GM21447 (cell line): Measurements from ENCODE around the gene ARHGAP12.

ENCODE experiments used
- ATAC-seq: cut with Tn5 transposase; IDR thresholded peaks from one replicate; pipeline ENCODE4 v1.9.1; 2021; ENCODE audit not compliant: unreplicated experiment

ARHGAP12 gene

DNA sequence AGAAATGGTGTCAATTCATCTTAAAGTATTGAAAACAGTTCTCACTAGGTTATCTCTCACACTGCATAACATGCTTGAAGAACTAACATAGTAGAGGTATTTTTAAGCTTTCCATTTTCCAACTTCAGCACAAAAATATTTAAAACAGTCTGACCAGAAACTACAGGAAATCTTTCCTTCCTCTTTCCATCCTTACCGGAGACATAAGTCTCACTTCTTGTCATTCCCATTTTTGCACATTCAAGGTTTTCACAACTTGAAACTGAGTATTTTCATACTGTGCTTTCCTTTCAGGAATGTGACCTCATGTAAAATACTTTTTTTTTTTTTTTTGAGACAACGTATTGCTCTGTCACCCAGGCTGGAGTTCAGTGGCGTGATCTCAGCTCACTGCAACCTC lies 45.2 kb downstream of the ARHGAP12 start:
- ATAC-seq: no peak

DNA sequence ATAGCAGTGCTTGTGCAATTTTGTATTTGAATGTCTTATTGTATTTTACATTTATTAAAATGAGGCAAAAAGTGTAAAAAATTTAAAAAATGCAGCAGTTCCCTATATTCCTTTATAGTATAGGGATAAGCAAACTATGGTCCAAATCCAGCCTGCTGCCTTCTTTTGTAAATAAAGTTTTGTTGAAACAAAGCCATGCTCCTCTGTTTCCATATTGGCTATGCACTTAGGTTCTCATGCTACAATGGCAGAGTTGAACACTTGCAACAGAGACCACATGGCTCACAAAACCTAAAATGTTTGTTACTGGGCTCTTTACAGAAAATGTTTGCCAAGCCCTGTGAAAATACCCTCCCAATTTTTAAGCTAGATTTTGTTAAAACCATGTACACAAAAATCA lies 50.1 kb downstream of the ARHGAP12 start:
- no peak for ATAC-seq

DNA sequence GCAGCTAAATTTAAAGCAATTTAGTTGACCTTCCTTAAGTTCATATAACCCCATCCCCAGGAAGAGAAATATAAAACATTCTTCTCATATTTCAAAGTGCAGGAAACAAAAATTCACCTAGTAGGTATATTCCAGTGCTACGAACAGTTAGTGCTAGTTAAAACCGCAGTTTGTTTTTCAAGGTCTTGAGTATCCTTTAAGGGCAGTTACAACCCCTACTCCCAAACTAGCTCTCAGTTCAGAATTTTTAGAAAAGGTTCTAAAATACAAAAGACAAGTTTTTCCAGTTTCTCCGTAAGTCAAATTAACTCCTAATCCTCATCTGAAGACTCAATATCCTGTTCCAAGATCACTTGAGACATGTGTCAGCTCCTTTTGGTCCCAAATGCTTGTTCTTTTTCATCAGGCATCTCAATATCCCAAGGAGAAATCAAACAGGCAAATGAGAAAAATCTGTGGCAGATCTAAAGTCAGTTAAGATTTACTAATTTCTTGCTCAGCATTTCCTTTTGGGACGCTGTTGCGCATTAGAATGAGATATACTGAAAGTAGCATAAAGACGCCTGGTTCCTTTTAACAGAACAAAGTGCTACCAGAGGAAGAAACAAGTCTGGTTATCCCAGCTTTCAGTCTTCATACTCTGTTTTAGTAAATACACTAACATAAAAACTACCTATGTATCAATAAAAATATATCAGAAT lies 51.8 kb downstream of the ARHGAP12 start:
- no peak for ATAC-seq

DNA sequence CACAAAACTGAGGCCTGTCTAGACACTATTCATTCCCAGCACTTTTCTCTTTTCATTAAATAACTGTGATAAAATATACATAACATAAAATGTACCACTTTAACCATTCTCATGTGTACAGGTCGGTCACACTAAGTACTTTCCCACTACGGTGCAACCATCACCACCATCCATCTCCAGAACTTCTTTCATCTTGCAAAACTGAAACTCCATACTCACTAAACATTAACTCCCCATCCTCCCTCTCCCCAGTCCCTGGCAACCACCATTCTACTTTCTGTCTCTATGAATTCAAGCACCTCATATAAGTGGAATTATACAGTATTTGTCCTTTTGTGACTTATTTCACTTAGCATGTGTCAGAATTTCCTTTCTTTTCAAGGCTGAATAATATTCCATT lies 53.0 kb downstream of the ARHGAP12 start:
- peak; percentile 69 for ATAC-seq

DNA sequence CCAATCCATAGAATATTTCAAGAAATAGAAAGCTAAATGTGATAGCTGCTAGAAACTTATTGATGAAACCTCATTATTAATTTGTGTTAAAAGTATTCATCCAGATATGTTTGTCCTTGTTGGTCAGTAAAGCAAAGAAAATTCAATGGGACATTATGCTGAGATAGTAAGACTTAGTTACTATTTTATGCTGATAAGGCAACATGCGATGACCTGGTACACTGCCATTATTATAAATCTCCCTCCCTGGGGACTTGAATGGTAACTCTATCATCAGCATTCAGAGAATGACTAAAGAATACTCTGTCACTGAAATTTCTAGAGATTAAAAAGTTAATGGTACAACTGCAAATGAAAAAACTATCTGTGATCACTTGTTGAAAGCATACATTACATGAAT lies 54.9 kb downstream of the ARHGAP12 start:
- no peak for ATAC-seq

DNA sequence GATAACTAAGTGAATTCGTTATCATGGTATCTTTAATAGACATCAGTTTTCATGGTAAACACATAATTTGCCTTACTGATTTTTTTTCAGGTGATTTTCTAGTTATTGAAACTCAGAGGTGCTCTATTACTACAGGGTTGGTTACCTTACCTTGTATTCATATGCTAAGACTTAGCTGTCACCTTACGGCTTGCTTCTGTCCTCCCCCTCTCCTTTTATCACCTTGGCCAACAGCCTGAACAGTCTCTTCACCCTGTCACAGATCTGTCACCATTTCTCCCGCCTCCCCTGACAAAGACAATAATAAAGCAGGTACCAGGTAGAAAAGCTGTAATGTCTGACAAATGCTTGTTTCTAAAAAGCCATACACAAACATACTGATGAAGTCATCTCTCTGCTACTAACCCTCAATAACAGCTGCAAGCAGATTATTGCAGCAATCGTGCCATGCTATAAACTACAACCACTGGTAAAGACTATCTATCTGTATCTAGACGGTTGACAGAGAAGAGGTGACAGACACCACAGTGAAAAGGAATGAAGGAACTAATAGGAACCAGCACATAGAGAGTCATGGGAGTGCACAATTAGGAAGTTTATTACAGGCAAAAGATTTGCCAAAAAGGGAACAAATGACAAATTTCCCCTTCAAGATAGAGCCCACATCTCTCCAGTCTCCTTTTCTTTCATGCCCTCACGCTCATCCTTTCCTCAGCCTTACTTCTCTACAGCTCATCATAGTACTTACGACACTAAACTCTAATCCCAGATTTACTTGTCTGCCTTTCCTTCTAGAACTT lies 57.2 kb downstream of the ARHGAP12 start:
- no peak for ATAC-seq

DNA sequence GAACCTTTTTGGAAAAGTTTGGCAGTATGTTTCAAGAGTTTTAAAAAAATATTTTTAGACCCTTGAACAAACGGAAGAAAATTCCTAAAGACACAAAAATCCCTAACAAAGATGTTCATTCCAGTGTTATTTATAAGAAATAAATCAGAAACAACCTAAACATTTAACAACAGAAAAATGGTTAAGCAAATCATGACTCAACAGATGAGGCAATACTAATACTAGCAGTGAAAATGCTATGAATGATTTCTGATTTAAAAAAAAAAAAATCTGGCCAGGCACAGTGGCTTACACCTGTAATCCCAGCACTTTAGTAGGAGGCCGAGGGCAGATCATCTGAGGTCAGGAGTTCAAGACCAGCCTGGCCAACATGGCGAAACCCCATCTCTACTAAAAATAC lies 61.0 kb downstream of the ARHGAP12 start:
- no peak for ATAC-seq

DNA sequence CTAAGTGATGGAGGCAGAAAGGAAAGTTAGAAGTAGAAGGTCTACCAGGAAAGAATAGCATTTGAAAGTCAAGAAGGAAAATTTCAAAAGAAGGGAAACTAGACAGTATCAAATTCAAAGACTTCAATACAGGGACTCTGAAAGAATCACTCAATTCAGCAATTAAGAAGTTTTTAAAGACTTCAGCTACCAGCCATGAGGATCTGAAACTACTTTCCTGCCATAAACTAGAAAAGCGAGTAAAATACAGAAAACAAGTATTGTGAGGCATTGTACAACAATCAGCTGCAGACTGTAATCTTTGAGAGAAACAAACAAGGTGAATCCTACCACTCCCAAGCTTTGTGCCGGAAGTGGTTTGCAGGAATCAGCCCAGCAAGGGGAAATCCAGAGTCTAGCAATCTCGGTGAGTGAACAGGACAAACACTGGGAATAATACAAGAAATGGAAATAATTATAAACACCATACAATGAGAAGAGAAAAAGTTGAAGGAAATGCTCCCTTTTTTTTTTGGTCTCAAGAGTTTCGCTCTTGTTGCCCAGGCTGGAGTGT lies 62.4 kb downstream of the ARHGAP12 start:
- no peak for ATAC-seq

DNA sequence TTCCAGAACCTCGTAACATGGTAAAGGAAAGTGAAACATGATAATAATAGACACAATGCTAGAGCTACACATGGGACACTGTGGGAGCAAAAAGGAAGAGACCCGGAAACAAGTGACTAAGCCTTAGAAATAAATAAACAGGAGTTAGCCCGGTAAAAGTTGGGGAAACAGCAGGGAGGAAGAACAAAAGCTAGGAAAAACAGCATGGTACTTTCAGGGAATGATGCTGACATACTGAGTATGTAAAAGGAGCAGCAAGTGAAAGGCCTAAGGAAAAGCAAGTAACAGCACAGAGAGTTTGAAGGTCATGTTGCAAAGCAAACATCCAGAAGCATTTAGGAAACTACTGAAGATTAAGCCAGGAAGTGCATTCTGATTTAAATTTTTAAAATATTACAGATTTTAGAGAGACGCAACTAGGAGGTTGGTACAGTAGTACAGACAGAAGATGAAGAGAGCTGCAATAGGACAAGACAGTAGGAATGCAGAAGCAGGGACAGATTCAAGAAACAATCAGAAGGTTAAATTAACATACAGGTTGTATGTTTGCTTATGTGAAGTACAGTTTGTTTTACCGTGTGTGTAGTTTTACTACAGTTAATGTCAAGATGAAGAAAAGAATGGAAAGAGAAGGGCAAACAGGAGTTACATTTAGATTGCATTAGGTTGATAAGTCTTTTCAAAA lies 63.7 kb downstream of the ARHGAP12 start:
- no peak for ATAC-seq

DNA sequence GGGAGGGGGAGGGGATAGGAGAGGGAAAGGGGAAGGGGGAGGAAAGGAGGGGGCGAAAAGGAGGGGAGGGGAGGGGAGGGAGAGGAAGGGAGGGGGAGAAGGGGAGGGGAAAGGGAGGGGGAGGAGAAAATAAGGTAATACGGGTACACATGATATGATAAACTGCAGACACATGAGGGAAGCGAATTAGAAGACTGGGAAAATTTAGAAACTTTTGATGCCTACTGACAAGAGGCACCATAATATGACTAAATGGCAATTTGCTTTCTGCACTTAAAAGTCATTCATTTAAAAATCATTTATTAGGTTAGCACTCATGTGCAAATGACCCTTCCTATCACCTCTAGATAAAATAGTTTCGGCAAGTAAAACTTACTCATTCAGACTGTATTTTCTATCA lies 73.6 kb downstream of the ARHGAP12 start:
- ATAC-seq: no peak

DNA sequence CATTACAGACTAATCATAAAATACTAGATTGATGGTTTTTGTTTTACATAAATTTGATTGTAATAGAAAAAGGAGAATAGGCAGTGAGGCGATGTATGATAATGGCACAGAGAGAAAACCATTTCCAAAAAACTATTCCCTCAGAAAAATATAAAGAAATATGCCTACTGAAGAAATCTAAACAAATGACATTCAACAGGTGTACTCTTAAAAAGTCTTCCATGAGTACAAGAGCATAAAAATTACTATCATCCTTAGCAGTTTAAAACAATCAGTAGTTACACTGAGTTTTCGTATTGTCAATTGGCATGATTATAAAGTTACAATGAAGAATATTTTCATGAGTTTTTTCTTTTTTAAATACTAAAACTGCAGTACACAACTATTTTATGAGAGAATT lies 75.0 kb downstream of the ARHGAP12 start:
- ATAC-seq: no peak

DNA sequence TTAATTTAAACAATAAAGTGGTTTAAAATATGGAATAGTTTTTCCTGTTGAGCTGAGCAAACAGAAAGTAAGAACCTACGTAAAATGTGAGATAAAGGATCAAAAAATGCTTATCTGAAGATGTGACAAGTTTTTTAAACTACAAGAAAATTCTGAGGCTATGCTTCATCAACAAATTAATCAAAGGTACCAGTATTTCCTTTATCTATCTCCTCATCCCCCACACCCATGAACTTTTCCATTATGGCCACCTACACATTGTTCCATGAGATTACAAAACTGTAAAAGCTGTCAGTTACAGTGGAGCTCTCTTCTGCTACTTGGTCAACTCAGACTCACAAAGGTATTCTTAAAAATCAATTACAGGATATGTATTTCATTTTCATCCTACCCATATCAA lies 77.4 kb downstream of the ARHGAP12 start:
- ATAC-seq: no peak

DNA sequence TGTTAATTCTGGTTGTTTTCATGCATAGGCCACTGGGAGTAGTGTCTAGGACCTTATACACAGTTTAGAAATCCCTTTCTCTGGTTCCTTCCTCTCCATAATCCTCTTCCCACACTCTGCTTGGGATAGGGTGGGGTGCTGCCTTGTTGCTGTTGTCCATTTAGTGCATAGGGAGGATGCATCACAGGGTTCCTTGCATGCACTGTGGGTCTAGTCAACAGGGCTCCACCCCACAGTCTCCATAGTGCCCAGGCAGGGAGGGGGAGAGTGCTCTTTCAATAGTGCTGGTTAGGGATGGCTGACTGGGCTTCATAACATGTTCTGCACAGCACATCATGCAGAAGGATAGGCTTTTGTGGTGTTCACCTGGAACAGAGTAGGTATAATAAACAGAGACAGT lies 81.1 kb downstream of the ARHGAP12 start:
- ATAC-seq: no peak

DNA sequence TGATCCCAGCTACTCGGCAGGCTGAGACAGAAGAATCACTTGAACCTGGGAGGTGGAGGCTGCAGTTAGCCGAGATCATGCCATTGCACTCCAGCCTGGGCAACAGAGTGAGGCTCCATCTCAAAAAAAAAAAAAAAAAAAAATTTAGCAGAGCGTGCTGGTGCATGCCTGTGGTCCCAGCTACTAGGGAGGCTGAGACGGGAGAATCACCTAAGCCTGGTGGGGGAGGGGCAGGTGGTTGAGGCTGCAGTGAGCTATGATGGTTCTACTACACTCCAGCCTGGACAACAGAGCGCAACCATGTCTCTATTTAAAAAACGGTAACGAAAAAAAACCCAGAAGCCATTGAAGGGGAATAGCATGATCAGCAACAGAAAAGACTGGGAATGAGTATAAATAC lies 89.9 kb downstream of the ARHGAP12 start:
- no peak for ATAC-seq

DNA sequence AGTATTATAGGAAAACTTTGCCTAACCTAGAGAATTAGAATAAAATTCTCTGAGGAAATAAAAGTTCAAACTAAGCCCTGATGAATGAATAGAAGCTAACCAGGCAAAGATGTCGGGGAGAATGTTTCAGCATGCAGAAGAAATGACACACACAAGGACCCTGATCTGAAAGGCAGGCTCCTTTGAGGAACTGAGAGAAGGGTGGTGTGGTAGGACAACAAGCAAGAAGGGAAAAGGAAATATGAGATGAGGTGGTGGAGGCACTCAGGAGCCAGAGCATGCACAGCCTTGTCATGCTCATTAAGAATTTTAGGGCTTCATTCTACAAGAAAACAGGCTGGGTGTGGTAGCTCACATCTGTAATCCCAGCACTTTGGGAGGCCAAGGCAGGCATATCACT lies 90.6 kb downstream of the ARHGAP12 start:
- no peak for ATAC-seq

DNA sequence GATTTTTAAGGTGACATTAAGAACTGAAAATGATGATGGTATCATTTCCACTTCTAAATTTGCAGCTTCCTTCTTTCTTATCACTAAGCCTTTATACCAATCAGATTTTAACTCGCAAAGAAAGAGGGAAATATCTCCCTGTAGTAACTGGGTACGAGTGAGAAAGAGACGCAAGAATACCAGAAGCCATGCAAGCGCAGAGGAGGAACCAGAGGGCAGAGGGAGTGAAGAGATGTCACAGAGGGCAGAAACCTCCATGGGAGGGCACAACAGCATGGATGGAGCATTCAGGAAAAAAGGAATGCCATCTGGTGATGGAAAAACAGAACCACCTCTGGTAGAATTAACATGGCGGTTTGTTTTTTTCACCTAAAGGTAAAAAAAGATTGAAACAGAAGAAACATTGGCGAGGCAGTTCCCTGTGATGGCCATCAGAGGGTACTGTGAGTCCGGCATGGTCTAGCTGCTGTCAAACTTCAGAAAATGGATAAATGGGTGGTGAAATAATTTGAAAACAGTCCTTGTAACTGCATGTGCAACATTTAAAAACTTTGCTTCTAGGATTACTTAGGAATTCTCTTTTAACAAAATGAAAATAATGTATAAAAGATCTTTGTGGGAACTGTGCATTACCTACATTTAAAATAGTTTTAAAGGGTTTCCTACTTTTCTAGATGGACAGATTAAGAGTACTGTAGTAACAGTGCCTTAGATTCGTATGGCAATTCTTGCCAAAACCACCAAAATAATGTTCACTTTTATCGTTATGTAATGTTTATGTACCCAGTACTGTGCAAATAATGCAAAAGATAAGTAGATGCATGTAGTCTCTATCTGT lies 91.8 kb downstream of the ARHGAP12 start:
- no peak for ATAC-seq

DNA sequence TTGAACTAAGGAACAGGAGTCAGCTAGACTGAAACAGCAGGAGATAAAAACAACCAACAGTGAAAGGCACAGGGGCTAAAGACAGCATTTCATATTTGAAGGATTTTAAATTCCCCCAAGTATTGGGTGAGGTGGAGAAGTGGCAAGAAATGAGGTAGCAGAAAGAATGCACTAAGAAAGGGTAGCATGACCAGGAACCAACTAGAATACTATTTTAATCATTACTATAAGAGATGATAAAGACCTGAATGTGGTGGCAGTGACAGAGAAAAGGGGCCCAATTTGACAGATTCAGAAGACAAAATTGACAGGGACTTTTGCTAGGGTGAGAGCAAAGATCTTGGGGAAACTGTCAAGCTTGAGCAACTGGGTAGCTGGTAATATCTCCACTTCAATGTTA lies 94.9 kb downstream of the ARHGAP12 start:
- ATAC-seq: no peak

DNA sequence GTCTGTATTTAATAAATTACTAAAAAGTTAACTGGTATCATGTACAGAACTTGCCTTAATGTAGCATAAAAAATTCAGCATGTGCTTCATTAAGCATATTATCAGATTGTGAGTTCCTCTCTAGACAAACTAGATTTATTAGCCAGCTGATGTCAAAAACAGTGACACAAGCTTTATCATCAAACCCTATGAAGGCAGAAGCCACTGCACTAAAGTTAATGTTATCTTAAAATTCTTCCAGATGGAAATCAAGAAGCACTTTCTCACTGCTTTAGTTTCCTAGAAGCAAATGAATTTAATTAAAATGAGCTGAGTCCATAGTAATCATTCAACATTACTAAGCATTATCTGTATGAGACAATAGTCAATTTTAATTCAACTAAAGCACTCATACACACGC lies 96.4 kb downstream of the ARHGAP12 start:
- no peak for ATAC-seq

DNA sequence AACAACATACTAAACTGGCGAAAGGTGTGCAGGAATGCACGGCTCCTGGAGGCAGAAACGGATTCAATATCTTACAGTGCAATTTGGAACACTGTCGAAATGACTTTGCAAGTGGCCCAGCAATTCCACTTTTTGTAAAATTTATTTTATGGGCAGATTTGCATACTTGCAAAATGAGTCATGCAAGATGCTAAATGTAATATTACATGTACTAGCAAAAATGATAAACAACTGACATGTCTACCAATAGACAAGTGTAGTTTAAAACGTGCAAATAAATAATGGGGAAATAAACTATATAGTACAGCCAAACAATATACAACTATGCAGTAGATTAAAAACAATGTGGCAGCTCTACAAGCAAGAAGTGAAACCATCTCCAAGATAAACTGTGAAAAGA lies 97.7 kb downstream of the ARHGAP12 start:
- no peak for ATAC-seq

DNA sequence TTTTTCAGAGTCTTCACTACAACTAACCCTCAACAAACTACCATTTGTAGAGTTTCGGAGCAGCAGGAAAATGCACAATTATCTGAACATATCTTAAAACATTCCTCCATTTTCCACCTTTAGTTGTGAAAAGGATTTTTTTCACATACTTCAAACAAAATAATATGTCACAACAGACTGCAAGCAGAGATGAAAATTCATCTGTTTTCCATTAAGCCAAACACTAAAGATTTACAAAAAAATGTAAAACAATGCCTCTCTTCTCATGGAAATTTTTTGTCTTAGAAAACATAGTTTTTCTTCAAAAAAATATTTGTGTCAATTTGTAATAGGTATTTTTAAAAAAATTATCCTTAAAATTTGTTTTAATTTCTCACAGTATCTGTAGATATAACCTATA lies 98.9 kb downstream of the ARHGAP12 start:
- no peak for ATAC-seq

DNA sequence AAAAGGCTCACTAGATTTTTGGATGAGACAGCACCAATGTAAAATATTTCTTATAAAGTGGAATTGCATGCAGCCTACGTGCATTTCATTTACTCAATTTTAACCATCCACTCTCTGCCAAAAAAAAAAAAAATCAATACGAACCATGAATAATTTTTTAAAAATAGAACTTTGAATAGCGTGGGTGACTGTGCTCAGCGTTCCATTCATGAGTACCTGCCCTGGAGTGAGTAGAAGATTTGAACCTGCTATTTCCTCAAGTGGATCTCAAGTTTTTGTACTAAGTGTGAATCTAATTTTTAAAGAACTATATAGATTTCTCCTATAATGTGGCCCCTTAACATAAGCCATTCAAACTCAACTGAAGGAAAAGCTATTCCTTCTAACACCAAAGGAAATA lies 105.3 kb downstream of the ARHGAP12 start:
- ATAC-seq: no peak
